Dendritic cell treated with granulocyte-macrophage colony-stimulating factor and Interleukin-4, amounts not matched to agents 40 ng/mL and 50 ng/mL, for 4 days (primary cell): ENCODE measurements around the gene GDPD5.
"Not testable (repeated sequence)": the region's sequence is repeated elsewhere in the genome, so short reads cannot be mapped to it uniquely, and the experiment has no call there.

Experiments
- H3K27ac Mint-ChIP-seq: one replicate; pipeline ENCODE4 v1.8.0; 2022; ENCODE audit warnings: mild to moderate bottlenecking, mixed read lengths
- H3K27me3 Mint-ChIP-seq: one replicate; pipeline ENCODE4 v1.8.0; 2022; ENCODE audit warnings: mild to moderate bottlenecking, mixed read lengths
- H3K36me3 Mint-ChIP-seq: one replicate; pipeline ENCODE4 v1.8.0; 2022; ENCODE audit warnings: low read depth, mixed read lengths
- H3K4me1 Mint-ChIP-seq: one replicate; pipeline ENCODE4 v1.8.0; 2022; ENCODE audit warnings: low read depth, mixed read lengths
- H3K4me3 Mint-ChIP-seq: one replicate; pipeline ENCODE4 v1.8.0; 2022; ENCODE audit warnings: mild to moderate bottlenecking, moderate library complexity, mixed read lengths
- H3K9me3 Mint-ChIP-seq: one replicate; pipeline ENCODE4 v1.8.0; 2022; ENCODE audit warnings: mixed read lengths
- intact Hi-C: fragments of 100-400 bp; cut with micrococcal nuclease; formaldehyde crosslinking; loops from one replicate; pipeline ENCODE4 v1.15.0; 2022

The GDPD5 gene

DNA sequence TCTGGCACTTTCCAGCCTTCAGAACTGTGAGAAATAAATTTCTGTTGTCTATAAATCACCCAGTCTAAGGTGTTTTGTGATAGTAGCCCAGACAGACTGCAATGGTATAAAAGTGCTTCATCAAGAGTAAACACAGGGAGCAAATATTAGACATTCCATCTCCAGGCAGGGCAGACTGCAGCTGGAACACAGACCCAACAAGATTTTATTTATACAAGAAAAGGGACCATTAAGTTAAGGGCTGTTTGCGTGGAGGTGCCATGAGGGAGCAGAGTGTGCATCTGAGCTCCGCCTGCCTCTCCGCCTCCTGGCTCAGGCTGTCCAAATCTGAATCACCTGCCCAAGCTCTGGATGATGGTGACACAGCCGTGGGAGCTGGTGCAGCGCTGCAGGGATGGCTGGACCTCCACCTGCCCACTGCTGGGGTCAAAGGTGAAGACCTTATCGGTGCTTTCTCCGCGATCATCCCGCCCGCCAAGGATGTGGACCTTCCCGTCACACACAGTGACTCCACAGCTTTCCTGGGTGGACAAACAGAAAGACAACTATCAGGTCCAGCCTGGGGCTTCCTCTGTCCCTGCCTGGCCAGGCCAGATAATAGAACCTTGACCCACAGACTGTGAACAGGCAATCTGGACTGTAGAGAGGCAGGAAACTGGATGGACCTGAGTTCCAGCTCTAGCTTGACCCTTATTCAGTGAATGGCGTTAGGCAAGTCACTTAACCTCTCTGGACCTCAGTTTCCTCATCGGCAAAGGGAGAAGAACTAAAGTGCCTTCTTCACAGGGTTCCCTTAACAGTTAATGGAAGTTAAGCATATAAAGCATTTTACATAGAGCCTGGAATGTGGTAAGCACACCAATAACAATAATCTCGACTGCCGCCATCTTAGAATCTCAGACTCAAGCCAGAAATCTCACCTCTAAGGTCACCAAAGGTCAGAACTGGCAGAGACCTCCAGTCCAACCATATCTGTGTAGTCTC lies 103.2 kb downstream of the GDPD5 start:
- H3K9me3 Mint-ChIP-seq = no peaks in the 10 kb centered on the region
- H3K4me1 Mint-ChIP-seq = peaks cover 2% of the 10 kb centered on the region
- H3K27me3 Mint-ChIP-seq = peaks cover 8% of the 10 kb centered on the region
- intact Hi-C loops = no loop called here
- no peak overlapping the region for H3K4me3 Mint-ChIP-seq
- H3K27ac Mint-ChIP-seq = no peak overlapping the region
- H3K36me3 Mint-ChIP-seq = peaks cover 23% of the 10 kb centered on the region

DNA sequence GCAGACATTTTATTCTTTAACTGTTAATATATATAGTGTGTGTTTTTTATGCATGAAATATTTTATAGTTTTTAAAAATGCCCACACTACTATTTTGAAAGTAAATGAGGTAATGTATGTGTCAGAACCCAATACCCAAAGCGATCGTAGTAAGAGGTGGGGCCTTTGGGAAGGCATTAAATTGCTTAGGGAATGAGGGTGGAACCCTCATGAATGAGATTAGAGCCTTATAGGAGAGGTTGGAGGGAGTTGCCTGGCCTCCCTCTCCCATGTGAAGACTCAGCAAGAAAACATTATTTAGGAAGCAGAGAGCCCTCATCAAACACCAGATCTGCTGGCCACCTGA lies 103.9 kb downstream of the GDPD5 start:
- Mint-ChIP-seq H3K9me3 (no peaks in the 10 kb centered on the region), H3K27ac (no peak overlapping the region)
- intact Hi-C loops = no loop called here

DNA sequence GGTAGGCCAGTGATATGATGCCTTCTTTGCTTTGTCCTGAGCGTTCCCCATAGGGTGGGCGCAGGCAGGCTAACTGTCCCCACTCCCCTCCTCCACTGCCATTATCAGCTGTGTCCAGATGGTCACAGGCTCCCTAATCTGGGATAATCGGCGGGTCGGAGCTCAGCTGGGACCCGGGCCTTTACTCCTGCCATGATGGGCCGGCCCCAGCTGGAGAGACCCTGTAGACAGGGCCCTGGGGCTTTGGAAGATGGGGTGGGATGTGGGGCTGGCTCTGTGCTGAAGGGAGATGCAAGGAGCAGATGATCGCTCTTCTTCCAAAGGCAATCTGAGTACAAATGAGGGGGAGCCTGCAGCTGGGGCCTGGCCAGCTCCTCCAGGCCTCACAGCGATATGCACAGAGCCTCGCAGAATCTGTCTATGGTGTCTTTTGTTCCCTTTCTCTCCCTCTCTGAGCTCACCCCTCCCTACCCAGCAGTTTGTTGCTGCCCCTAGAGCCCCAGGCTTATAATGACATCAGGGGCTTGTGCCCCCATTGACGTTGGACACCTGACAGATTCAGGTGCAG lies 104.6 kb downstream of the GDPD5 start:
- H3K9me3 Mint-ChIP-seq = no peaks in the 10 kb centered on the region
- H3K4me3 Mint-ChIP-seq = no peak overlapping the region
- intact Hi-C loops = no loop called here
- H3K27me3 Mint-ChIP-seq = no peaks in the 10 kb centered on the region
- peaks cover 35% of the 10 kb centered on the region for H3K36me3 Mint-ChIP-seq
- no peak overlapping the region for H3K27ac Mint-ChIP-seq
- H3K4me1 Mint-ChIP-seq = no peaks in the 10 kb centered on the region

More for the DNA sequence above, 103.9 kb downstream of the GDPD5 start:
- Mint-ChIP-seq H3K4me3 (no peak overlapping the region), H3K27me3 (peaks cover 4% of the 10 kb centered on the region), H3K4me1 (no peaks in the 10 kb centered on the region), H3K36me3 (peaks cover 28% of the 10 kb centered on the region)

DNA sequence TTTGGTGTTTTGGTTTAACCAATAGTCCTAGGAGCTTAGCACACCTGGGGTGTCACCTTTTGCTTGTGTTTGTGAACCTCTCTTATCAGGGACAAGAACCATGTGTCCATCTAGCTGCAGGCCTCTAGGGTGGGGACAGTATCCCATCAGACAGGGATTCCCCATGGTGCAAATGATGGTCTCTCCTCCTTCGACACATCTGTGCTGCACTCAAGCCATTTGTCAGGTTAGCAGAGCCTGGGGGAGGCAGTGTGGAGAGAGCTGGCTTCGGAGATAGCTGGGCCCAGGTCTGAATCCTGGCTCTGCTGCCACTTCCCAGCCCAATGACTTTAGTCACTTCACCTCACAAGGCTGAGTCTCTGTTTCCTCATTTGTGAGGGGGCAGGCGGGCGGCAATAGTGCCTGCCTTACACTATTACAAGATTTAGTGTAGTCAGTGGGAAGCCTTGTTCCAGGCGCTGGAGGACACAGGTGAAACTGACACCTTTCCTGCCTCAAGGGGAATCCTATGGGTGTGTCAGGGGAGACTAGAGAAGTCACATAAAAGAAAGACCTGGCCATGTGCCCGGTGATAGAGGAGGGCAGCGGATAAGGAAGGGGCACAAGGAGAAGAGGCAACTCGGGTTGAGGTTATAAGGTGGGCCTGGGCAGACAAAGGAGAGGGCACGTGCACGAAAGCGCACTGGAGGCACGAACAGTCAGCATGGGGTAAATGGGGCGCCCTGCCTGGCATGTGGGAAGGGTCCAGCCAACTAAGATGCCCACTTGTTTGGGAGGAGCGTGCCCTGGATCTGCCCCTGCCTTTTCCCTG lies 105.3 kb downstream of the GDPD5 start:
- no peak overlapping the region for H3K4me3 Mint-ChIP-seq
- H3K27ac Mint-ChIP-seq = no peak overlapping the region
- H3K4me1 Mint-ChIP-seq = no peaks in the 10 kb centered on the region
- H3K9me3 Mint-ChIP-seq = no peaks in the 10 kb centered on the region
- peaks cover 42% of the 10 kb centered on the region for H3K36me3 Mint-ChIP-seq
- no peaks in the 10 kb centered on the region for H3K27me3 Mint-ChIP-seq
- intact Hi-C loops = no loop called here

DNA sequence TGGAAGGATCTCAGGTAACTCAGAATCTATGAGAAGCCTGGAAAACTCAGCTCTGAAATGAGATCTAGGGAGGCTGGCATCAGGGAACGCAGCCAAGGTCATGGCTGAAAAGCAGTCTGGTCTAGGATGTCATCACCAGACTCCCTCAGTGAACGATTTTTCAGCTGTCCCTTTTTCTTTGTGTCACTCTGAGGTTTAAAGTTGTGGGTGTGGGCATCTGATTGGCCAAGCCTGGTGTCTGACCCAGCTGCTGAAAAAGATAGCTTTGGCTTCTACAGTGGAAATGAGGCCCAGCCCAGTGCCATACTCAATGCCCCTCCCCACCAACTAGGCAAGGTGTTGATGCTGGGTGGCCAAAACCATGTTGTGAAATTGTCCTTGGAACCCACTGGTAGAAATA lies 111.9 kb downstream of the GDPD5 start:
- Mint-ChIP-seq H3K9me3 (no peaks in the 10 kb centered on the region), H3K27me3 (no peaks in the 10 kb centered on the region), H3K36me3 (peaks cover 69% of the 10 kb centered on the region), H3K4me1 (no peaks in the 10 kb centered on the region), H3K4me3 (no peak overlapping the region), H3K27ac (no peak overlapping the region)
- intact Hi-C loops = no loop called here

DNA sequence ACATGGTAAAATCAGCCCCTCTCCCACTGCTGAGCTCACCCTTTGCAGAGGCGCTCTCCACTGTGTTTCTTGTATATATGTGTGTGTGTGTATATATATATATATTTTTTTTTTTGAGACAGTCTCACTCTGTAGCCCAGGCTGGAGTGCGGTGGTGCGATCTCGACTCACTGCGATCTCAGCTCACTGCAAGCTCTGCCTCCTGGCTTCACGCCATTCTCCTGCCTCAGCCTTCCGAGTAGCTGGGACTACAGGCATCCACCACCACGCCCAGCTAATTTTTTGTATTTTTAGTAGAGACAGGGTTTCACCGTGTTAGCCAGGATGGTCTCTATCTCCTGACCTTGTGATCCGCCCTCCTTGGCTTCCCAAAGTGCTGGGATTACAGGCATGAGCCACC lies 112.6 kb downstream of the GDPD5 start:
- H3K27me3 Mint-ChIP-seq, H3K4me1 Mint-ChIP-seq, H3K4me3 Mint-ChIP-seq, H3K27ac Mint-ChIP-seq, intact Hi-C loops, H3K9me3 Mint-ChIP-seq: not testable (repeated sequence)
- peaks cover 76% of the 10 kb centered on the region for H3K36me3 Mint-ChIP-seq

DNA sequence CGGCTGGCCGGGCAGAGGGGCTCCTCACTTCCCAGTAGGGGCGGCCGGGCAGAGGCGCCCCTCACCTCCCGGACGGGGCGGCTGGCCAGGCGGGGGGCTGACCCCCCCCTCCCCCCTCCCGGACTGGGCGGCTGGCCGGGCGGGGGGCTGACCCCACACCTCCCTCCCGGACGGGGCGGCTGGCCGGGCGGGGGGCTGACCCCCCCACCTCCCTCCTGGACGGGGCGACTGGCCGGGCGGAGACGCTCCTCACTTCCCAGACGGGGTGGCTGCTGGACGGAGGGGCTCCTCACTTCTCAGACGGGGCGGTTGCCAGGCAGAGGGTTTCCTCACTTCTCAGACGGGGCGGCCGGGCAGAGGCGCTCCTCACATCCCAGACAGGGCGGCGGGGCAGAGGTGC lies 115.8 kb downstream of the GDPD5 start:
- H3K9me3 Mint-ChIP-seq, H3K27me3 Mint-ChIP-seq, H3K27ac Mint-ChIP-seq, H3K4me1 Mint-ChIP-seq, intact Hi-C loops, H3K4me3 Mint-ChIP-seq: not testable (repeated sequence)
- peaks cover 84% of the 10 kb centered on the region for H3K36me3 Mint-ChIP-seq

DNA sequence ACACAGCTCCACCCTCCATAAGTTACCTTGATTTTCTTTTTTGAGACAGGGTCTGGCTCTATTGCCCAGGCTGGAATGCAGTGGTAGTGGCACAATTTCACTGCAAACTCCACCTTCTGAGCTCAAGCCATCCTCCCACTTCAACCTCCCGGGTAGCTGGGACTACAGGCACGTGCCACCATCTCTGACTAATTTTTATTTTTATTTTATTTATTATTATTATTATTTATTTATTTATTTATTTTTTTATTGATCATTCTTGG lies 116.9 kb downstream of the GDPD5 start:
- Mint-ChIP-seq H3K9me3 (no peaks in the 10 kb centered on the region), H3K27me3 (no peaks in the 10 kb centered on the region), H3K36me3 (peaks cover 84% of the 10 kb centered on the region), H3K27ac (no peak overlapping the region), H3K4me1 (peaks cover 8% of the 10 kb centered on the region), H3K4me3 (no peak overlapping the region)
- intact Hi-C loops = no loop called here

DNA sequence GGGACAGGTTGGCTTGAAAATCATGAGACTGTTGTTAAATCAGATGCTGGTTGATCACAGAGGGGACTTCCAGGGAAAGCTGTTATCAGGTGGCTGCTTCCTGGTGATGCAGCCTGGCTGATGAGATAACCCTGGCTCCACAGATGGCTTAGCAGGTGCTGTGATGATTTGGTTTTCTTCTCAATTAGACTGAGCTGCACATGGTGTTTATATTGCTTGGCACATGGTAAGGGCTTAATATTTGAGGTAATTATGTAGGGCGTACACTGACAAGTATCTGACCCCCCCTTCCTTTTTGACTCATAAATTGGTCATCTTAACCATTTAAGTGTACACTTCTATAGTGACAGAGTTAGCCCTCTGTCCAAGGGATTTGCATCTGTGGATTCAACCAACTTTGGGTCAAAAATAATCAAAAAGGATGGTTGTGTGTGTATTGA lies 119.4 kb downstream of the GDPD5 start:
- Mint-ChIP-seq H3K4me1 (peaks cover 34% of the 10 kb centered on the region), H3K36me3 (peaks cover 84% of the 10 kb centered on the region), H3K27ac (no peak overlapping the region), H3K27me3 (no peaks in the 10 kb centered on the region), H3K9me3 (no peaks in the 10 kb centered on the region), H3K4me3 (no peak overlapping the region)
- intact Hi-C loops = no loop called here

DNA sequence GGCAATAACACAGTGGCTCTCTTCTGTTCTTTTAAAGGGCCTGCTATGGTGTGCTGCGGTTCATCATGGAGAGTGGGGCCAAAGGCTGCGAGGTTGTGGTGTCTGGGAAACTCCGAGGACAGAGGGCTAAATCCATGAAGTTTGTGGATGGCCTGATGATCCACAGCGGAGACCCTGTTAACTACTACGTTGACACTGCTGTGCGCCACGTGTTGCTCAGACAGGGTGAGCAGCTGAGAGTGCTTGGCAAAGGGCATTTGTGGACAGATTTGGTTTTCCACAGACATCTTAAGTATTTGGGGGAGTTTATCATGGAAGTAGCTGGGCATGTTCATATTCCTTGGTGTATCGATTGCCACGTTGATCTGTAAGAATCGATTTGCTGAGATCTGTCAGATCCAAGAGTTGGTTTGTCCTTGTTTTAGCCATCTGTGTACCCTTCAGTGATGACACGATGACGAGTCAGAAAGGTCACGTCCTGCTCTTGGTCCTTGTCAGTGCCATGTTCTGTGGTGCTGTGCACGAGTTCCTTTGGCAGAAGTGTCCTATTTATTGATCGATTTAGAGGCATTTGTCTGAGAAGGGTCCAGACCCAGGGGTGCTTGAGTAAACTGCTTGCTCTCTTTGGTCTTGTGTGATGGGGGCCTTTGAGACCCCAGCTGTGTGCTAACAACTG lies 121.6 kb downstream of the GDPD5 start:
- peaks cover 98% of the 10 kb centered on the region for H3K36me3 Mint-ChIP-seq
- peaks cover 49% of the 10 kb centered on the region for H3K4me1 Mint-ChIP-seq
- no peak overlapping the region for H3K4me3 Mint-ChIP-seq
- H3K9me3 Mint-ChIP-seq = no peaks in the 10 kb centered on the region
- intact Hi-C loops = no loop called here
- H3K27ac Mint-ChIP-seq = no peak overlapping the region
- H3K27me3 Mint-ChIP-seq = no peaks in the 10 kb centered on the region

DNA sequence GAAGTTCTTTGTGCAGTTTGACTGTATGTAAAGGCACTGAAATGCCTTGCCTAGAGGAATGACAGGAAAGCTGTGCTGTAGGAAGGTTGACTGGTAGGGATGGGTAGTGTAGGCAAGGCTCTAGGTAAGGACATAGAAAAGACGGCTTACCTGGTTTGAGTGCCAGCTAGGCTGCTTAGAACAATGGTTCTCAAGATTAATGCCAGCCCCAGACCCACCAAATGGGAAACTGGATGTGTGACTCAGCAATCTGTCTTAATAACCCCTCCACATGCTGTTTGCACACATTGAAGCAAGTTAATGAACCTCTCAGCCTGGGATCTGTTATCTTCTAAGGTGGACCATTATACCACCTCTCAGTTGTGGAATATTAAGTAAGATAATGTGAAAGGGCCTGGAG lies 122.7 kb downstream of the GDPD5 start:
- no peak overlapping the region for H3K4me3 Mint-ChIP-seq
- no peaks in the 10 kb centered on the region for H3K9me3 Mint-ChIP-seq
- peaks cover 87% of the 10 kb centered on the region for H3K36me3 Mint-ChIP-seq
- H3K27me3 Mint-ChIP-seq = no peaks in the 10 kb centered on the region
- intact Hi-C loops = no loop called here
- H3K4me1 Mint-ChIP-seq = peaks cover 51% of the 10 kb centered on the region
- H3K27ac Mint-ChIP-seq = no peak overlapping the region

DNA sequence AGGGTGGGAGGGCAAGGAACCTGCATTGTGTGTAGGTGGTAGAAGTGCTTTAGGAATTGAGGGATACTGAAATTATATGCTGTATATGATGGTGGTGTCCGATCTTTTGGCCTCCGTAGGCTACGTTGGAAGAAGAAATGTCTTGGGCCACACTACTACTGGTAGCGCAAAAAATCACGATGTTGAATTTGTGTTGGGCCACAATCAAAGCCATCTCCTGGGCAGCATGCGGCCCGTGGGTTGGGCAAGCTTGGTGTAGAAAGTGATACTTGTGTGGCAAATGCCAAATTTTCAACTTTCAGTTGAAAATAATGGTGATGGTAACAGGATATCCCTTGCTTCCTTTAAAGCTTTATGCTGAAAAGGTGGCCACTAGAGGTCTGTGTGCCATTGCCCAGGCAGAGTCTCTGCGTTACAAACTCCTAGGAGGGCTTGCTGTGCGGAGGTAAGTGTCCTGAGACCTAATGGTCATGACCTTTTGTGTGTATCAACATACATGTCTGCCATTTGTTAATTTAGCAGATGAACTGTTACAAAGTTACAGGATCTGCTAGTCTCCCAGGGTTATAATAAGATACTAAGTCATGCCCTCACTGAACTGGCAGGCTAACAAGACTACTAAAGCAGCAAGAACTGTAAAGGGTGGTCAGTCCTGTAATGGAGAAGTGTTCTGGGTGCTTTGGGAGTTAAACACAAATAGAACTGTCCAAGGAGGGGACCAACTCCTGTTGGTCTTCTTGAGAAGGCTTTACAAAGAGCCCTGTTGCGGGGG lies 123.6 kb downstream of the GDPD5 start:
- no peak overlapping the region for H3K4me3 Mint-ChIP-seq
- peaks cover 51% of the 10 kb centered on the region for H3K4me1 Mint-ChIP-seq
- peaks cover 79% of the 10 kb centered on the region for H3K36me3 Mint-ChIP-seq
- intact Hi-C loops = no loop called here
- H3K27me3 Mint-ChIP-seq = no peaks in the 10 kb centered on the region
- H3K9me3 Mint-ChIP-seq = no peaks in the 10 kb centered on the region
- peak overlapping the region; percentile 11 for H3K27ac Mint-ChIP-seq

DNA sequence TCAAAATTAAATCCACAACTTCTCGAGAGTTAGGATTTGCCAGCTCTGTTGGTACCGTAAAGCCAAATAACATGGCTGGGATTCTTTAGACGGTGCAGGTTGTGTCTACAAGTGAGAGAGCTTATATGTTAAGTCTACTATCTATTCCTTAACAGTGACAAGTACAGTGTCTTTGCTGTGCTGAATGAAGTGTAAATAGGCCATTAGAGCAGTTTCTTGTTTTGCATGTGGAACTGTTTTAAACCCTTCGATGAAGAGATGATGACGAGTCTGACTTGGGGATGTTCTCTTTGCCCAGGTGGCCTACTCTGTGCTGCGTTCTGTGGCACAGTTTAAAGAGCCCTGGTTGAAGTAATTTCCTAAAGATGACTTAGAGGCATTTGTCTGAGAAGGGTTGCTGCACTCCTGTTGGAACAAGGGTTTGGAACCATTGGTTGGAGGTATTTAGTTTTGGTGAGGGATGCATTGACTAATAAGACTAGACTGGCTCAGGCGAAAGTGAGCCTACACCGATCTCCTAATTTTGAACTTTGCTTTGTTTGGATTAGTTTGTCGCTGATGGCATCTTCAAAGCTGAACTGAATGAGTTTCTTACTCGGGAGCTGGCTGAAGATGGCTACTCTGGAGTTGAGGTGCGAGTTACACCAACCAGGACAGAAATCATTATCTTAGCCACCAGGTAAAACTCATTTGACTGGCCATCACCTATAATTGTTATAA lies 125.4 kb downstream of the GDPD5 start:
- Mint-ChIP-seq H3K27ac (peak overlapping the region; percentile 99), H3K9me3 (no peaks in the 10 kb centered on the region), H3K27me3 (no peaks in the 10 kb centered on the region), H3K4me1 (peaks cover 51% of the 10 kb centered on the region), H3K36me3 (peaks cover 60% of the 10 kb centered on the region), H3K4me3 (peak overlapping the region; percentile 100)
- intact Hi-C loops = no loop called here
